GM23338 (cell line): ENCODE results near the gene BEND7.

Experiments
- CTCF ChIP-seq, 2 experiments: fragments of 200-600 bp in 1 of 2; sonication (generic) in 1 of 2; conservative IDR thresholded peaks; 2 replicates each; pipeline versions ENCODE4 v1.5.1 to v1.6.1; 2016 to 2017; ENCODE audit warnings: antibody characterized with exemption in 2 of 2, low read depth in 2 of 2, mild to moderate bottlenecking in 2 of 2, moderate library complexity in 1 of 2
- EZH2 ChIP-seq: fragments of 200-600 bp; sonication (generic); IDR thresholded peaks from one replicate; pipeline ENCODE4 v1.8.0; 2017; ENCODE audit warnings: antibody characterized with exemption, mild to moderate bottlenecking, low read depth; ENCODE audit not compliant: unreplicated experiment
- EZH2phosphoT487 ChIP-seq: fragments of 200-600 bp; sonication (generic); IDR thresholded peaks from one replicate; pipeline ENCODE4 v1.8.1; 2018; ENCODE audit warnings: antibody characterized with exemption; ENCODE audit not compliant: unreplicated experiment

- TF ChIP-seq EZH2 (no peak), CTCF (conservative IDR thresholded peaks at IDR 0.05; ENCODE audit: low read depth in 2 of 2) (no peak), EZH2phosphoT487 (no peak)
Observed at GRCh38 chr10:13483073-13483472, 45.7 kb downstream of the BEND7 start.
